Activated B cell treated with CpG ODN at 0.5 μM for 24 hours (primary cell): ENCODE results near the gene GNPAT. TPM values are rescaled to one million over a fixed set of nuclear protein-coding genes. Genes with fewer than 3 reads are reported as not detected.

ENCODE experiments used
- ATAC-seq: fragments of 200-7000 bp; cut with Tn5 transposase; one replicate; pipeline ENCODE4 v1.10.0; 2021; ENCODE audit warnings: low read depth, mild to moderate bottlenecking, moderate library complexity
- CTCF ChIA-PET: fragments of 350-600 bp; sonication (Branson Sonifier 250); formaldehyde crosslinking; loops from one replicate; lab custom pipeline; 2021; ENCODE audit warnings: antibody characterized with exemption; lab: Charles Lee
- POLR2A ChIA-PET: fragments of 350-600 bp; sonication (Branson Sonifier 250); formaldehyde crosslinking; loops from one replicate; lab custom pipeline; 2021; ENCODE audit warnings: antibody characterized with exemption; lab: Charles Lee
- DNase-seq: peaks from one replicate; pipeline ENCODE4 v3.0.0; 2022
- H3K27ac Mint-ChIP-seq: one replicate; pipeline ENCODE4 v1.8.0; 2020; ENCODE audit warnings: mixed read lengths
- H3K27me3 Mint-ChIP-seq: one replicate; pipeline ENCODE4 v1.8.0; 2021; ENCODE audit warnings: mixed read lengths
- H3K36me3 Mint-ChIP-seq: one replicate; pipeline ENCODE4 v1.8.0; 2021; ENCODE audit warnings: low read depth, mixed read lengths
- H3K4me1 Mint-ChIP-seq: one replicate; pipeline ENCODE4 v1.8.0; 2021; ENCODE audit warnings: mixed read lengths
- H3K4me3 Mint-ChIP-seq: one replicate; pipeline ENCODE4 v1.8.0; 2020; ENCODE audit warnings: mild to moderate bottlenecking, mixed read lengths
- H3K9me3 Mint-ChIP-seq: one replicate; pipeline ENCODE4 v1.8.0; 2020; ENCODE audit warnings: mixed read lengths
- CTCF ChIP-seq: fragments of 200-600 bp; IDR thresholded peaks from one replicate; pipeline ENCODE4 v1.8.0; 2022; ENCODE audit warnings: antibody characterized with exemption, mild to moderate bottlenecking
- intact Hi-C: fragments of 100-400 bp; cut with micrococcal nuclease; formaldehyde crosslinking; loops from one replicate; pipeline ENCODE4 v1.15.1; 2024
- total RNA-seq: library from RNA; stranded (reverse); gene quantifications from 2 replicates; pipeline ENCODE4 v1.2.3, GENCODE V29; 2022

The GNPAT gene
- total RNA-seq, 1 donor from 2014 or later: 47.4 TPM

DNA sequence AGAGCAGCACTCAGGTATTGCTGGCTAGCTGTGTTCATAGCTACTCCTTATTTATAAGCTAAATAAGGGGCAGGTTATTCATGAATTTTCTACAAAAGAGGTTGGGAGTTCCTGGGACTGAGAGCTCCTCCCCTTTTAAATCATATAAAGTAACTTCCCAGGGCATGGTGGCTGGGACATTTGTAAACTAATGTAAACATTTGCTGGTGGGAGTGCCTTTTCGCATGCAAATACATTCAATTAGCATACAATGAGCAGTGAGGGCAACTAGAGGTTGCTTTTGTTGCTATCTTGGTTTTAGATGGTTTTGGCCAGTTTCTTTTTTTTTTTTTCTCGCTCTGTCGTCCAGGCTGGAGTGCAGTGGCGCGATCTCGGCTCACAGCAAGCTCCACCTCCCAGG, 43.4 kb downstream of the GNPAT start:
- ChIA-PET CTCF (no interaction called here), POLR2A (interaction anchor here (0.6 kb wide), 1 partner anchor 1383 kb away, joined by 4 read pairs; no protein-coding TSS in a partner anchor)
- no peaks in the 10 kb centered on the region for H3K27me3 Mint-ChIP-seq
- no peaks in the 10 kb centered on the region for H3K4me1 Mint-ChIP-seq
- no peak for TF ChIP-seq CTCF
- intact Hi-C loops: no loop called here
- no peak overlapping the region for H3K27ac Mint-ChIP-seq
- ATAC-seq (no peak), DNase-seq (no peak)
- no peak overlapping the region for H3K4me3 Mint-ChIP-seq
- no peaks in the 10 kb centered on the region for H3K9me3 Mint-ChIP-seq
- H3K36me3 Mint-ChIP-seq: peaks cover 1% of the 10 kb centered on the region

DNA sequence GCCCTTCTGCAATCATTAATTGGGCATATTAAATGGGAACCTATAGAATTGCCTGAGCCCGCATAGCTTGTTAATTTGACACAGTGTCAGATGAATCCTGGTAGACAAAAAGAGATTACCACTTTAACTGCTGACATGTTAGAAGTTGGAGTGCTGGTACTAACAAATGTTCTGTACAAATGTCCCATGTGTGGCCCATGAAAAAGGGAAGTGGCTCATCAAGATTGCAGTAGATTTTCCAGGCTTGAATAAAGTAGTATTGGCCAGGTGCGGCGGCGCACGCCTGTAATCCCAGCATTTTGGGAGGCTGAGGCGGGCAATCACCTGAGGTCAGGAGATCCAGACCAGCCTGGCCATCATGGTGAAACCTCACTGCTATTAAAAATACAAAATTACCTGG, 45.6 kb downstream of the GNPAT start:
- Mint-ChIP-seq H3K27ac (no peak overlapping the region), H3K4me1 (no peaks in the 10 kb centered on the region), H3K27me3 (no peaks in the 10 kb centered on the region), H3K4me3 (no peak overlapping the region), H3K36me3 (no peaks in the 10 kb centered on the region), H3K9me3 (no peaks in the 10 kb centered on the region)
- POLR2A ChIA-PET: no interaction called here
- no peak for TF ChIP-seq CTCF
- ATAC-seq (no peak), DNase-seq (no peak)
- CTCF ChIA-PET: no interaction called here
- intact Hi-C loops: no loop called here

DNA sequence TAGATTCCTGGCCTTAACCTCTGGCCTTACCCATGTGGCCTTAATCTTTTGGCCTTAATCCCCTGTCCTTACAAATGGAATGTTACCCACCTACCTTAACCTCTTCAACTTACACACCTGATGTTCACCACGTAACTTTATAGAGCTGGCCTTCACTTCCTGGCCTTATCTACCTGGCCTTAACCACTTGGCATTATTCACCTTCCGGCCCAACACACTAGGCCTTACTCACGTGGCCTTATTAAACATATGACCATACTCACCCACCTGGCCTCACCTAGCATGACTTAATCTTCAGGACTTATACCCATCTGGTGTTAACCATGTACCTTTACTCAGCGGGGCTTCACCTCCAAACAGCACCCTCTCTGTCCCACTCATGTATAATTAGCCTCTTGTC, 54.9 kb downstream of the GNPAT start:
- Mint-ChIP-seq H3K9me3 (no peaks in the 10 kb centered on the region), H3K27me3 (no peaks in the 10 kb centered on the region), H3K4me3 (no peak overlapping the region), H3K27ac (no peak overlapping the region), H3K4me1 (no peaks in the 10 kb centered on the region), H3K36me3 (no peaks in the 10 kb centered on the region)
- ChIA-PET POLR2A (no interaction called here), CTCF (no interaction called here)
- DNase-seq (no peak), ATAC-seq (no peak)
- intact Hi-C loops: no loop called here
- no peak for TF ChIP-seq CTCF

DNA sequence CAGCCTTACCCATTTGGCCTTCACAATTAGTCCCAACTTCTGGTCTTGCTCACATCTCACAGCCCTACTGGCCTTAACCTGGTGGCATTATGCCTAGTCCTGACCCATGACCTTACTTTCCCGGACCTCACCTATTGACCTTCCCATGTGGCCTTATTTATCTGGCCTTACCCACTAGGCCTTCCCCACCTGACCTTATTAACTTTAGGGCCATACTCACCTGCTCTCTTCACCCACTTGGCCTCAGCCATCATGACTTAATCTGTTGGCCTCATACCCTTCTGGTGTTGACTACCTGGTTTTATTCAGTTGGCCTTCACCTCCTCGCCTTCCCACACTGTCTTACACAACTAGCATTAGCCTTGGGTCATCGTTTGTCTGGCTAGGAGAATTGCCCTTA, 61.0 kb downstream of the GNPAT start:
- intact Hi-C loops: no loop called here
- no peaks in the 10 kb centered on the region for H3K4me1 Mint-ChIP-seq
- H3K36me3 Mint-ChIP-seq: no peaks in the 10 kb centered on the region
- ATAC-seq (no peak), DNase-seq (no peak)
- CTCF ChIA-PET: no interaction called here
- POLR2A ChIA-PET: no interaction called here
- no peak for TF ChIP-seq CTCF
- no peaks in the 10 kb centered on the region for H3K9me3 Mint-ChIP-seq
- no peak overlapping the region for H3K27ac Mint-ChIP-seq
- H3K4me3 Mint-ChIP-seq: no peak overlapping the region
- no peaks in the 10 kb centered on the region for H3K27me3 Mint-ChIP-seq

- H3K4me1 Mint-ChIP-seq: no peaks in the 10 kb centered on the region
- intact Hi-C loops: no loop called here
- no peaks in the 10 kb centered on the region for H3K36me3 Mint-ChIP-seq
- no peak for ATAC-seq
- no peak overlapping the region for H3K4me3 Mint-ChIP-seq
- DNase-seq: no peak
- H3K9me3 Mint-ChIP-seq: no peaks in the 10 kb centered on the region
- no peak for TF ChIP-seq CTCF
- CTCF ChIA-PET: no interaction called here
- H3K27me3 Mint-ChIP-seq: no peaks in the 10 kb centered on the region
- POLR2A ChIA-PET: no interaction called here
- H3K27ac Mint-ChIP-seq: no peak overlapping the region
These were observed 69.5 kb downstream of the GNPAT start for GRCh38 chr1:231310391-231310934.
